Endothelial cell of umbilical vein (primary cell): ENCODE data around the gene PTOV1. TPM values are rescaled to one million over a fixed set of nuclear protein-coding genes. Genes with fewer than 3 reads are reported as not detected.

Source experiments
- BruUV-seq: library from RNA; stranded (reverse); fragments of 400-500 nt; replicated peaks from 2 replicates; lab custom pipeline; 2021; lab: Mats Ljungman, UMichigan
- CTCF ChIA-PET: fragments of 300-600, 350-600 bp; sonication (Branson Sonifier 250); formaldehyde crosslinking; loops from one replicate; lab custom pipeline; 2021; ENCODE audit warnings: antibody characterized with exemption, inconsistent platforms; lab: Charles Lee
- POLR2A ChIA-PET: fragments of 300-600, 350-600 bp; sonication (Branson Sonifier 250); formaldehyde crosslinking; loops from one replicate; lab custom pipeline; 2021; ENCODE audit warnings: antibody characterized with exemption, inconsistent platforms; lab: Charles Lee
- DNase-seq: peaks from one replicate; pipeline ENCODE4 v3.0.0-alpha.2; 2011; ENCODE audit warnings: low read depth, low spot score
- FAIRE-seq: peaks from 2 replicates; lab custom pipeline; 2011; peaks lifted over from hg19 to GRCh38; lab: Jason Lieb, UNC
- H2AFZ ChIP-seq: 2 replicates; pipeline ENCODE4 v1.6.0; 2012; ENCODE audit warnings: low read depth, low read length, control low read depth, inconsistent platforms
- H3K27ac ChIP-seq: 2 replicates; pipeline ENCODE4 v1.5.1; 2011; ENCODE audit warnings: low read depth, mild to moderate bottlenecking, control low read depth, low read length, moderate library complexity; ENCODE audit not compliant: insufficient read depth
- H3K27me3 ChIP-seq, 2 experiments: 2 replicates each; pipeline versions ENCODE4 v1.6.0 to v1.6.1; 2011; ENCODE audit warnings: low read length in 2 of 2, mixed read lengths in 1 of 2; ENCODE audit not compliant: control insufficient read depth in 2 of 2, insufficient read depth in 2 of 2
- H3K36me3 ChIP-seq, 2 experiments: 2 replicates in 1 of 2; 3 replicates in 1 of 2; pipeline ENCODE4 v1.5.1; 2011; ENCODE audit warnings: low read length in 2 of 2, mild to moderate bottlenecking in 1 of 2, moderate library complexity in 1 of 2; ENCODE audit not compliant: control insufficient read depth in 2 of 2, insufficient read depth in 2 of 2; ENCODE audit errors: extremely low read depth in 1 of 2
- H3K4me1 ChIP-seq: 3 replicates; pipeline ENCODE4 v1.5.1; 2011; ENCODE audit warnings: mild to moderate bottlenecking, low read length; ENCODE audit not compliant: control insufficient read depth, insufficient read depth; ENCODE audit errors: extremely low read depth
- H3K4me2 ChIP-seq: 2 replicates; pipeline ENCODE4 v1.6.1; 2011; ENCODE audit warnings: low read length, control low read depth, mixed read lengths; ENCODE audit not compliant: insufficient read depth
- H3K4me3 ChIP-seq, 3 experiments: fragments of 200-600 bp in 1 of 3; sonication (generic), shearing (Covaris generic) in 1 of 3; replicated peaks in 1 of 3; 2 replicates each; pipeline ENCODE4 v1.5.1; 2011 to 2016; ENCODE audit warnings: control low read depth in 3 of 3, low read length in 3 of 3, mild to moderate bottlenecking in 2 of 3, inconsistent platforms in 1 of 3, low read depth in 1 of 3, moderate library complexity in 1 of 3; ENCODE audit not compliant: insufficient read depth in 1 of 3
- H3K79me2 ChIP-seq: 2 replicates; pipeline ENCODE4 v1.6.0; 2012; ENCODE audit warnings: low read length, inconsistent platforms; ENCODE audit not compliant: control insufficient read depth, insufficient read depth
- H3K9ac ChIP-seq: replicated peaks from 2 replicates; pipeline ENCODE3; 2011; ENCODE audit warnings: low read length, control low read depth; ENCODE audit not compliant: insufficient read depth; ENCODE audit errors: extremely low read depth
- H3K9me1 ChIP-seq: replicated peaks from 3 replicates; pipeline ENCODE4 v1.6.0; 2011; ENCODE audit warnings: mild to moderate bottlenecking, low read length; ENCODE audit not compliant: control insufficient read depth, insufficient read depth; ENCODE audit errors: extremely low read depth
- H3K9me3 ChIP-seq: replicated peaks from 2 replicates; pipeline ENCODE4 v1.5.1; 2012; ENCODE audit warnings: low read length, inconsistent platforms; ENCODE audit not compliant: control insufficient read depth, insufficient read depth
- H4K20me1 ChIP-seq: replicated peaks from 2 replicates; pipeline ENCODE3; 2011; ENCODE audit warnings: mild to moderate bottlenecking, low read length; ENCODE audit not compliant: control insufficient read depth, insufficient read depth; ENCODE audit errors: extremely low read depth
- CTCF ChIP-seq, 2 donors: IDR thresholded peaks; 1 replicate in 1 of 2; 2 replicates in 1 of 2; pipeline ENCODE4 v1.5.1; 2011; ENCODE audit warnings: low read length in 2 of 2, mild to moderate bottlenecking in 2 of 2, moderate library complexity in 2 of 2, control low read depth in 1 of 2, inconsistent platforms in 1 of 2, low read depth in 1 of 2; ENCODE audit not compliant: insufficient read depth in 1 of 2; ENCODE audit errors: extremely low read depth in 1 of 2
- EZH2 ChIP-seq: IDR thresholded peaks from 2 replicates; pipeline ENCODE4 v1.6.1; 2012; ENCODE audit warnings: borderline replicate concordance, low read depth, mild to moderate bottlenecking, moderate library complexity, low read length, inconsistent platforms; ENCODE audit not compliant: severe bottlenecking
- FOS ChIP-seq: IDR thresholded peaks from 2 replicates; pipeline ENCODE4 v1.6.1; 2011; ENCODE audit warnings: mild to moderate bottlenecking, low read length, moderate library complexity, borderline replicate concordance; ENCODE audit not compliant: insufficient read depth
- GATA2 ChIP-seq: IDR thresholded peaks from 2 replicates; pipeline ENCODE4 v1.7.0; 2011; ENCODE audit warnings: low read depth, mild to moderate bottlenecking, moderate library complexity, mixed read lengths, low read length; ENCODE audit not compliant: insufficient read length, insufficient read depth
- JUN ChIP-seq: IDR thresholded peaks from 2 replicates; pipeline ENCODE4 v1.6.1; 2011; ENCODE audit warnings: borderline replicate concordance, low read depth; ENCODE audit not compliant: insufficient read length, insufficient read depth
- MAX ChIP-seq: IDR thresholded peaks from 2 replicates; pipeline ENCODE4 v1.6.1; 2011; ENCODE audit not compliant: insufficient read depth, insufficient read length
- MYC ChIP-seq: IDR thresholded peaks from one replicate; pipeline ENCODE4 v1.6.1; 2011; ENCODE audit warnings: mild to moderate bottlenecking, low read depth, low read length
- POLR2A ChIP-seq: IDR thresholded peaks from 2 replicates; pipeline ENCODE4 v1.6.1; 2012; ENCODE audit warnings: low read depth, mild to moderate bottlenecking, control low read depth, low read length
- POLR2AphosphoS5 ChIP-seq: IDR thresholded peaks from 2 replicates; pipeline ENCODE4 v1.6.1; 2012; ENCODE audit warnings: low read depth, mild to moderate bottlenecking, control low read depth, low read length, moderate library complexity; ENCODE audit not compliant: insufficient read depth
- dilution Hi-C: fragments of 300-500 bp; cut with MboI; formaldehyde crosslinking; loops from one replicate; pipeline ENCODE4 v1.15.0; 2019; ENCODE audit warnings: low sequenced_read_pairs; ENCODE audit not compliant: extremely low pct_ligation_motif_present
- intact Hi-C: fragments of 100-400 bp; cut with micrococcal nuclease; formaldehyde crosslinking; loops from one replicate; pipeline ENCODE4 v1.10.0; 2022
- polyA plus RNA-seq, 4 experiments: library from polyadenylated mRNA; depleted of rRNA in 3 of 4; stranded (reverse) in 3 of 4; unstranded in 1 of 4; fragments of >200 nt; gene quantifications; 2 replicates each; pipeline versions ENCODE4 v1.2.1 to v1.2.3, GENCODE V29; 2011 to 2012; ENCODE audit warnings: missing spikeins in 1 of 4
- total RNA-seq: library from RNA; stranded (reverse); gene quantifications from 2 replicates; pipeline ENCODE4 v1.2.3, GENCODE V29; 2021

Gene PTOV1
- total and polyA plus RNA-seq, 2 donors (not counting 3 experiments of a cell fraction or from before 2014, with no cell fraction given): 116 to 184 TPM

- H3K4me1 ChIP-seq: no peaks in the 10 kb centered on the region
- dilution Hi-C loops (no loop called here), intact Hi-C loops (no loop called here)
- BruUV-seq: no TSS peak
- H2AFZ ChIP-seq: no peak overlapping the region
- no peaks in the 10 kb centered on the region for H3K27me3 ChIP-seq
- TF ChIP-seq JUN: no peak
- TF ChIP-seq GATA2: no peak
- no peak for TF ChIP-seq MAX
- no peak for TF ChIP-seq FOS
- no peak for TF ChIP-seq EZH2
- no peak for TF ChIP-seq CTCF (IDR thresholded peaks at IDR 0.05; ENCODE audit: extremely low read depth in 1 of 2, insufficient read depth in 1 of 2, low read depth in 1 of 2, low read length in 2 of 2)
- no peak for TF ChIP-seq POLR2A
- TF ChIP-seq POLR2AphosphoS5: no peak
- no peak for TF ChIP-seq MYC
- H3K4me2 ChIP-seq: no peak overlapping the region
- no peak overlapping the region for H3K4me3 ChIP-seq
- ChIA-PET CTCF (interaction anchor here (1.3 kb wide), 1 partner anchor 10 kb away, joined by 5 read pairs; no protein-coding TSS in a partner anchor), POLR2A (no interaction called here)
- H4K20me1 ChIP-seq: no peaks in the 10 kb centered on the region
- FAIRE-seq: no peak
- no peaks in the 10 kb centered on the region for H3K9me1 ChIP-seq
- H3K36me3 ChIP-seq: peaks cover 6 to 23% of the 10 kb centered on the region in 2 experiments
- H3K9me3 ChIP-seq: no peaks in the 10 kb centered on the region
- H3K9ac ChIP-seq: no peak overlapping the region
- DNase-seq: no peak
- no peaks in the 10 kb centered on the region for H3K79me2 ChIP-seq
- H3K27ac ChIP-seq: no peak overlapping the region
Observed at GRCh38 chr19:49907745-49908446, 56.9 kb downstream of the PTOV1 start.
